OCI-LY1 (cell line): ENCODE measurements around the gene CFAP99.

Experiments used
- H2AFZ ChIP-seq: fragments of 200-600 bp; sonication (generic), shearing (Covaris generic); 2 replicates; pipeline ENCODE4 v1.6.0; 2014; ENCODE audit warnings: antibody characterized with exemption, mild to moderate bottlenecking, low read length
- H3F3A ChIP-seq: fragments of 200-600 bp; sonication (generic), shearing (Covaris generic); 2 replicates; pipeline ENCODE4 v1.6.0; 2014; ENCODE audit warnings: mild to moderate bottlenecking, antibody characterized with exemption, low read length, moderate library complexity; ENCODE audit not compliant: insufficient read depth
- H3K27ac ChIP-seq: fragments of 200-600 bp; sonication (generic); 2 replicates; pipeline ENCODE4 v1.5.1; 2014; ENCODE audit warnings: low read length, mixed run types, mild to moderate bottlenecking, low read depth; ENCODE audit not compliant: poor library complexity, severe bottlenecking
- H3K27me3 ChIP-seq: fragments of 200-600 bp; sonication (generic); 2 replicates; pipeline ENCODE4 v1.6.0; 2014; ENCODE audit warnings: antibody characterized with exemption, mild to moderate bottlenecking, low read length, moderate library complexity; ENCODE audit not compliant: insufficient read depth
- H3K36me3 ChIP-seq: fragments of 200-600 bp; sonication (generic); 2 replicates; pipeline ENCODE4 v1.6.1; 2014; ENCODE audit warnings: mild to moderate bottlenecking, antibody characterized with exemption, low read length, moderate library complexity, mixed read lengths; ENCODE audit not compliant: insufficient read depth
- H3K4me1 ChIP-seq: fragments of 200-600 bp; sonication (generic); 2 replicates; pipeline ENCODE4 v1.5.1; 2014; ENCODE audit warnings: mild to moderate bottlenecking, low read length, moderate library complexity; ENCODE audit not compliant: insufficient read depth, severe bottlenecking
- H3K4me2 ChIP-seq: fragments of 200-600 bp; sonication (generic), shearing (Covaris generic); 2 replicates; pipeline ENCODE4 v1.6.1; 2014; ENCODE audit warnings: low read length
- H3K4me3 ChIP-seq: fragments of 200-600 bp; sonication (generic); 2 replicates; pipeline ENCODE4 v1.5.1; 2014; ENCODE audit warnings: low read length, low read depth, mild to moderate bottlenecking, mixed read lengths; ENCODE audit not compliant: poor library complexity, severe bottlenecking
- H3K79me2 ChIP-seq: fragments of 200-600 bp; shearing (Covaris generic); 2 replicates; pipeline ENCODE4 v1.6.1; 2016; ENCODE audit warnings: mixed run types, low read length, mixed read lengths; ENCODE audit not compliant: insufficient read depth
- H3K9ac ChIP-seq: fragments of 200-600 bp; sonication (generic), shearing (Covaris generic); 2 replicates; pipeline ENCODE4 v1.6.1; 2014; ENCODE audit warnings: mild to moderate bottlenecking, low read length, mixed read lengths
- H3K9me2 ChIP-seq: fragments of 200-600 bp; sonication (generic), shearing (Covaris generic); 2 replicates; pipeline ENCODE4 v1.6.1; 2014; ENCODE audit warnings: low read depth, mild to moderate bottlenecking, low read length, mixed read lengths
- H3K9me3 ChIP-seq: fragments of 200-600 bp; shearing (Covaris generic); 2 replicates; pipeline ENCODE4 v1.6.1; 2014; ENCODE audit warnings: low read length, mixed read lengths
- H4K20me1 ChIP-seq: fragments of 200-600 bp; sonication (generic), shearing (Covaris generic); 2 replicates; pipeline ENCODE4 v1.6.0; 2016; ENCODE audit warnings: mild to moderate bottlenecking, low read length; ENCODE audit not compliant: insufficient read depth
- CTCF ChIP-seq: fragments of 200-600 bp; sonication (generic), shearing (Covaris generic); IDR thresholded peaks from 2 replicates; pipeline ENCODE4 v1.5.1; 2017; ENCODE audit warnings: mild to moderate bottlenecking, antibody characterized with exemption, low read length, moderate library complexity, mixed read lengths
- EZH2 ChIP-seq: fragments of 200-600 bp; sonication (generic), shearing (Covaris generic); IDR thresholded peaks from 2 replicates; pipeline ENCODE4 v1.8.0; 2017; ENCODE audit warnings: borderline replicate concordance, mixed run types, mild to moderate bottlenecking, antibody characterized with exemption, low read length, moderate library complexity, mixed read lengths

CFAP99 gene

GRCh38 chr4:2482693-2483092 lies 63.9 kb downstream of the CFAP99 start:
- H4K20me1 ChIP-seq = no peaks in the 10 kb centered on the region
- no peaks in the 10 kb centered on the region for H3K27me3 ChIP-seq
- peak overlapping the region; percentile 32 for H3K27ac ChIP-seq
- TF ChIP-seq EZH2 = no peak
- no peak for TF ChIP-seq CTCF
- H3K9me2 ChIP-seq = no peaks in the 10 kb centered on the region
- peaks cover 97% of the 10 kb centered on the region for H3K79me2 ChIP-seq
- no peak overlapping the region for H3K4me3 ChIP-seq
- H3K4me2 ChIP-seq = peak overlapping the region; percentile 26
- H3K9me3 ChIP-seq = no peaks in the 10 kb centered on the region
- no peak overlapping the region for H2AFZ ChIP-seq
- H3K9ac ChIP-seq = no peak overlapping the region; the same call in 1 of the 2 replicates
- H3F3A ChIP-seq = no peaks in the 10 kb centered on the region
- H3K4me1 ChIP-seq = peaks cover 75% of the 10 kb centered on the region
- H3K36me3 ChIP-seq = peaks cover 7% of the 10 kb centered on the region; the same call in 1 of the 2 replicates

GRCh38 chr4:2483237-2483636 lies 64.5 kb downstream of the CFAP99 start:
- H3K79me2 ChIP-seq = peaks cover 97% of the 10 kb centered on the region
- no peaks in the 10 kb centered on the region for H3K9me3 ChIP-seq
- H3K4me1 ChIP-seq = peaks cover 70% of the 10 kb centered on the region
- H3F3A ChIP-seq = no peaks in the 10 kb centered on the region
- no peak overlapping the region for H2AFZ ChIP-seq
- peak overlapping the region; percentile 32 for H3K27ac ChIP-seq
- H3K4me2 ChIP-seq = peak overlapping the region; percentile 26; the same call in 1 of the 2 replicates
- H3K36me3 ChIP-seq = peaks cover 7% of the 10 kb centered on the region; the same call in 1 of the 2 replicates
- no peak overlapping the region for H3K9ac ChIP-seq
- H3K4me3 ChIP-seq = no peak overlapping the region
- H3K27me3 ChIP-seq = no peaks in the 10 kb centered on the region
- no peaks in the 10 kb centered on the region for H4K20me1 ChIP-seq
- no peaks in the 10 kb centered on the region for H3K9me2 ChIP-seq
- TF ChIP-seq CTCF = no peak
- TF ChIP-seq EZH2 = no peak

- TF ChIP-seq EZH2 = no peak
- no peak for TF ChIP-seq CTCF
- Histone ChIP-seq H3K4me3 (no peak overlapping the region), H3K9ac (no peak overlapping the region), H2AFZ (no peak overlapping the region), H3K4me2 (peak overlapping the region; percentile 59), H3F3A (no peaks in the 10 kb centered on the region), H3K27ac (no peak overlapping the region), H4K20me1 (no peaks in the 10 kb centered on the region), H3K4me1 (peaks cover 64% of the 10 kb centered on the region), H3K79me2 (peaks cover 91% of the 10 kb centered on the region), H3K9me2 (no peaks in the 10 kb centered on the region), H3K9me3 (no peaks in the 10 kb centered on the region), H3K36me3 (peaks cover 9% of the 10 kb centered on the region; the same call in 1 of the 2 replicates), H3K27me3 (no peaks in the 10 kb centered on the region)
These were observed 65.4 kb downstream of the CFAP99 start for GRCh38 chr4:2484185-2484584.
